Neural cell (in vitro differentiated cells): ENCODE measurements around the gene BMP2.

ENCODE experiments used
- CTCF ChIP-seq: fragments of 450-650 bp; IDR thresholded peaks from 2 replicates; pipeline ENCODE4 v1.5.1; 2014; ENCODE audit warnings: antibody characterized with exemption, mild to moderate bottlenecking, moderate library complexity; ENCODE audit not compliant: poor library complexity, severe bottlenecking
- EZH2 ChIP-seq: fragments of 200-600, 300-800 bp; shearing (Covaris generic), sonication (generic); IDR thresholded peaks from 2 replicates; pipeline ENCODE4 v1.6.1; 2014; ENCODE audit warnings: antibody characterized with exemption, low read length, borderline replicate concordance, mild to moderate bottlenecking; ENCODE audit not compliant: insufficient read depth, poor library complexity, severe bottlenecking
- RAD21 ChIP-seq: fragments of 450-650 bp; conservative IDR thresholded peaks from 2 replicates; pipeline ENCODE4 v1.6.1; 2014; ENCODE audit warnings: antibody characterized with exemption, mild to moderate bottlenecking, moderate library complexity
- TAF1 ChIP-seq: IDR thresholded peaks from 2 replicates; pipeline ENCODE4 v1.6.1; 2012; ENCODE audit warnings: low read depth

- TF ChIP-seq CTCF (no peak), EZH2 (no peak), RAD21 (no peak), TAF1 (no peak)
These were observed 20.4 kb upstream of the BMP2 start for GRCh38 chr20:6746901-6747609.
